Spinal cord (tissue), 4 donors: ENCODE results near the gene TFPT. TPM values are rescaled to one million over a fixed set of nuclear protein-coding genes. Genes with fewer than 3 reads are reported as not detected.

Experiments used
- polyA plus RNA-seq, 2 donors: library from polyadenylated mRNA; unstranded; fragments of 120-200 nt; gene quantifications; one replicate each; pipeline ENCODE4 v1.2.1, GENCODE V29; 2013; ENCODE audit not compliant: insufficient read length in 2 of 2
- total RNA-seq, 2 donors: library from RNA; depleted of rRNA in 1 of 2; stranded (reverse); fragments of 120-200 nt in 1 of 2; fragments of >200 nt in 1 of 2; gene quantifications; one replicate each; pipeline versions ENCODE4 v1.2.3 to v1.2.4, GENCODE V29; 2013 to 2014

The TFPT gene
- total and polyA plus RNA-seq, 4 donors: 8.4 to 34.5 (median 24.3) TPM

Other genes starting within 250 kb of the TFPT start
- gene MYADM, start 247.8 kb downstream of the TFPT start, total RNA-seq: 10 to 100 TPM; 18.2 to 18.7 TPM
- 10 to 100 TPM; 54.5 to 80.3 TPM for gene MYADM, start 247.8 kb downstream of the TFPT start, polyA plus RNA-seq
- 1 to 10 TPM; 1.0 to 2.9 TPM for gene PRKCG, start 233.5 kb downstream of the TFPT start, total RNA-seq
- 1 to 10 TPM; 5.2 to 7.5 TPM for gene PRKCG, start 233.5 kb downstream of the TFPT start, polyA plus RNA-seq
- gene CACNG7, start 206.4 kb downstream of the TFPT start, total RNA-seq: 1 to 10 TPM; 5.1 to 9.7 TPM
- gene CACNG7, start 206.4 kb downstream of the TFPT start, polyA plus RNA-seq: 100 to 1,000 TPM; 129 to 139 TPM
- gene CACNG8, start 152.7 kb downstream of the TFPT start, total RNA-seq: 1 to 10 TPM; 1.2 to 4.4 TPM
- gene CACNG8, start 152.7 kb downstream of the TFPT start, polyA plus RNA-seq: 10 to 100 TPM; 17.8 to 23.9 TPM
- gene CACNG6, start 124.0 kb downstream of the TFPT start, total RNA-seq: under 1 TPM; 0.20 to 0.94 TPM
- gene CACNG6, start 124.0 kb downstream of the TFPT start, polyA plus RNA-seq: 1 to 10 TPM; 2.3 to 2.4 TPM
- gene VSTM1, start 51.8 kb downstream of the TFPT start, total RNA-seq: 1 to 10 TPM in 1 of 2 donors, under 1 TPM in 1; 0.28 to 1.8 TPM
- gene VSTM1, start 51.8 kb downstream of the TFPT start, polyA plus RNA-seq: 1 to 10 TPM in 1 of 2 donors, under 1 TPM in 1; 0.41 to 1.1 TPM
- gene TARM1, start 34.3 kb downstream of the TFPT start, total RNA-seq: under 1 TPM in 1 of 2 donors, not detected in 1; 0.50 TPM
- gene TARM1, start 34.3 kb downstream of the TFPT start, polyA plus RNA-seq: under 1 TPM in 1 of 2 donors, not detected in 1; 0.17 TPM
- 1 to 10 TPM in 1 of 2 donors, under 1 TPM in 1; 0.44 to 1.1 TPM for gene OSCAR, start 14.9 kb downstream of the TFPT start, total RNA-seq
- 1 to 10 TPM; 1.7 to 1.8 TPM for gene OSCAR, start 14.9 kb downstream of the TFPT start, polyA plus RNA-seq
- 100 to 1,000 TPM in 1 of 2 donors, 1 to 10 TPM in 1; 8.4 to 277 TPM for gene NDUFA3, start 12.8 kb downstream of the TFPT start, total RNA-seq
- gene NDUFA3, start 12.8 kb downstream of the TFPT start, polyA plus RNA-seq: 100 to 1,000 TPM; 203 to 241 TPM
- gene PRPF31, start 97 bp upstream of the TFPT start, total RNA-seq: 10 to 100 TPM; 26.9 to 54.4 TPM
- gene PRPF31, start 97 bp upstream of the TFPT start, polyA plus RNA-seq: 10 to 100 TPM; 69.9 to 72.4 TPM
- gene CNOT3, start 22.1 kb upstream of the TFPT start, total RNA-seq: 10 to 100 TPM in 1 of 2 donors, 1 to 10 TPM in 1; 7.2 to 14.4 TPM
- gene CNOT3, start 22.1 kb upstream of the TFPT start, polyA plus RNA-seq: 10 to 100 TPM; 59.0 to 62.9 TPM
- 10 to 100 TPM in 1 of 2 donors, 1 to 10 TPM in 1; 3.7 to 13.3 TPM for gene LENG1, start 44.1 kb upstream of the TFPT start, total RNA-seq
- gene LENG1, start 44.1 kb upstream of the TFPT start, polyA plus RNA-seq: 10 to 100 TPM; 11.8 to 11.9 TPM
- 1 to 10 TPM in 1 of 2 donors, under 1 TPM in 1; 0.50 to 2.1 TPM for gene TMC4, start 57.5 kb upstream of the TFPT start, total RNA-seq
- 1 to 10 TPM; 2.8 to 4.2 TPM for gene TMC4, start 57.5 kb upstream of the TFPT start, polyA plus RNA-seq
- 10 to 100 TPM; 31.6 to 32.8 TPM for gene MBOAT7, start 73.9 kb upstream of the TFPT start, total RNA-seq
- gene MBOAT7, start 73.9 kb upstream of the TFPT start, polyA plus RNA-seq: 100 to 1,000 TPM; 109 to 112 TPM
- 10 to 100 TPM; 24.6 to 43.6 TPM for gene TSEN34, start 75.7 kb upstream of the TFPT start, total RNA-seq
- 10 to 100 TPM; 49.1 to 53.0 TPM for gene TSEN34, start 75.7 kb upstream of the TFPT start, polyA plus RNA-seq
- 1,000 to 10,000 TPM; 1,598 to 1,602 TPM for gene RPS9, start 85.2 kb upstream of the TFPT start, total RNA-seq
- 1,000 to 10,000 TPM; 1,091 to 1,368 TPM for gene RPS9, start 85.2 kb upstream of the TFPT start, polyA plus RNA-seq
- gene LILRB3, start 107.3 kb upstream of the TFPT start, total RNA-seq: 1 to 10 TPM; 1.7 to 5.1 TPM
- under 1 TPM; 0.59 to 0.86 TPM for gene LILRB3, start 107.3 kb upstream of the TFPT start, polyA plus RNA-seq
- under 1 TPM; 0.33 to 0.99 TPM for gene LILRA6, start 127.1 kb upstream of the TFPT start, total RNA-seq
- under 1 TPM; 0.53 to 0.67 TPM for gene LILRA6, start 127.1 kb upstream of the TFPT start, polyA plus RNA-seq
- gene LILRB5, start 141.6 kb upstream of the TFPT start, total RNA-seq: 1 to 10 TPM; 2.4 to 4.0 TPM
- 1 to 10 TPM in 1 of 2 donors, under 1 TPM in 1; 0.84 to 2.5 TPM for gene LILRB5, start 141.6 kb upstream of the TFPT start, polyA plus RNA-seq
- 1 to 10 TPM in 1 of 2 donors, under 1 TPM in 1; 0.61 to 1.6 TPM for gene LILRB2, start 165.5 kb upstream of the TFPT start, total RNA-seq
- under 1 TPM; 0.43 to 0.54 TPM for gene LILRB2, start 165.5 kb upstream of the TFPT start, polyA plus RNA-seq
- gene LILRA5, start 197.5 kb upstream of the TFPT start, total RNA-seq: 1 to 10 TPM in 1 of 2 donors, under 1 TPM in 1; 0.50 to 3.2 TPM
- gene LILRA5, start 197.5 kb upstream of the TFPT start, polyA plus RNA-seq: under 1 TPM in 1 of 2 donors, not detected in 1; 0.54 TPM
- gene LILRA4, start 223.5 kb upstream of the TFPT start, total RNA-seq: 1 to 10 TPM in 1 of 2 donors, under 1 TPM in 1; 0.50 to 1.4 TPM
- 1 to 10 TPM in 1 of 2 donors, under 1 TPM in 1; 0.38 to 1.7 TPM for gene LILRA4, start 223.5 kb upstream of the TFPT start, polyA plus RNA-seq
- 10 to 100 TPM in 1 of 2 donors, 1 to 10 TPM in 1; 9.4 to 12.3 TPM for gene LAIR1, start 249.3 kb upstream of the TFPT start, total RNA-seq
- gene LAIR1, start 249.3 kb upstream of the TFPT start, polyA plus RNA-seq: 1 to 10 TPM; 6.7 to 6.9 TPM